Adrenal gland (tissue), 12 donors: ENCODE measurements around the gene TET1. TPM values are rescaled to one million over a fixed set of nuclear protein-coding genes. Genes with fewer than 3 reads are reported as not detected.

Source experiments
- DNase-seq, 7 donors: peaks; one replicate each; pipeline ENCODE4 v3.0.0-alpha.2; 2019 to 2020
- H3K27ac ChIP-seq, 5 donors: fragments of 200-600 bp; sonication (generic) in 4 of 5; 1 replicate in 3 of 5; 2 replicates in 2 of 5; pipeline versions ENCODE4 v1.5.1 to v1.8.0; 2016 to 2020; ENCODE audit warnings: mild to moderate bottlenecking in 1 of 5
- H3K27me3 ChIP-seq: fragments of 200-600 bp; 2 replicates; pipeline ENCODE4 v1.8.0; 2021
- H3K36me3 ChIP-seq, 2 donors: fragments of 200-600 bp; replicated peaks in 1 of 2; 1 replicate in 1 of 2; 2 replicates in 1 of 2; pipeline versions ENCODE4 v1.5.1 to v1.8.0; 2018 to 2022
- H3K4me1 ChIP-seq, 2 donors: fragments of 200-600 bp; replicated peaks in 1 of 2; 1 replicate in 1 of 2; 2 replicates in 1 of 2; pipeline versions ENCODE4 v1.5.1 to v1.8.0; 2018 to 2021
- H3K4me3 ChIP-seq, 4 donors: fragments of 200-600 bp; sonication (generic) in 3 of 4; one replicate each; pipeline ENCODE4 v1.5.1; 2016 to 2018
- H3K9me3 ChIP-seq, 3 donors: fragments of 200-600 bp; sonication (generic) in 1 of 3; replicated peaks in 1 of 3; 1 replicate in 2 of 3; 2 replicates in 1 of 3; pipeline versions ENCODE4 v1.5.1 to v1.8.0; 2016 to 2021
- CTCF ChIP-seq, 6 experiments: fragments of 450-650 bp in 4 of 6; fragments of 200-600 bp in 2 of 6; sonication (generic) in 1 of 6; IDR thresholded peaks; 1 replicate in 5 of 6; 2 replicates in 1 of 6; pipeline versions ENCODE4 v1.5.1 to v1.8.0; 2016 to 2021; ENCODE audit warnings: antibody characterized with exemption in 6 of 6, mild to moderate bottlenecking in 2 of 6, moderate library complexity in 1 of 6
- POLR2A ChIP-seq, 2 donors: fragments of 450-650 bp; IDR thresholded peaks; one replicate each; pipeline ENCODE4 v1.6.1; 2017; ENCODE audit warnings: antibody characterized with exemption in 2 of 2, mild to moderate bottlenecking in 2 of 2, moderate library complexity in 1 of 2
- WGBS, 4 donors: extraction: QIAGEN DNeasy Blood & Tissue Kit in 2 of 4; methylation state at CpG; one replicate each; pipeline versions ENCODE4 v1.1.5 to v1.1.7; 2013 to 2017; 5-methylcytosine and 5-hydroxymethylcytosine counted together
- intact Hi-C, 2 donors: fragments of 100-400 bp; cut with DNase I; formaldehyde crosslinking; loops; one replicate each; pipeline versions ENCODE4 v1.14.1 to v1.15.0; 2022 to 2023
- polyA plus RNA-seq, 3 donors: library from polyadenylated mRNA; stranded (reverse); fragments of 200-250 nt in 2 of 3; fragments of 350-450 nt in 1 of 3; fragmentation: Illumina TruSeq in 1 of 3; extraction: RNeasy Lipid Tissue Mini Kit (QIAGEN cat#74804) in 1 of 3; gene quantifications; one replicate each; pipeline ENCODE4 v1.2.3, GENCODE V29; 2013 to 2014
- total RNA-seq, 9 donors: library from RNA; depleted of rRNA in 4 of 9; stranded (reverse); fragments of >200 nt in 4 of 9; fragments of 120-200 nt in 1 of 9; fragmentation: NEBNext Ultra II Directional in 1 of 9; extraction: Animal tissue kit (Norgen Biotek cat#: 25700) in 1 of 9; gene quantifications; one replicate each; pipeline versions ENCODE4 v1.1.0 to v1.2.4, GENCODE V29; 2013 to 2023
- donor health status: healthy with polysubstance abuse.
- donor health status: Bipolar disorder and iron deficiency.
- donor health status: DM: yes; HTN: yes; CAD: no.
- donor health status: DM: no; HTN: no; CAD: no.
- donor health status: DM: no; HTN: no; CAD: no.
- donor health status: DM: yes; HTN: yes; CAD: no.

Gene TET1
- total and polyA plus RNA-seq, 12 donors, result 0.07 to 10.0 (median 1.4) TPM

GRCh38 chr10:68601501-68602265 is 41.5 kb downstream of the TET1 start:
- no peaks in the 10 kb centered on the region for H3K27me3 ChIP-seq
- H3K36me3 ChIP-seq, result no peaks in the 10 kb centered on the region
- H3K9me3 ChIP-seq, result no peaks in the 10 kb centered on the region
- H3K27ac ChIP-seq, result no peak overlapping the region
- WGBS, 4 donors, result 46 to 54% (median 49%) methylated on average over 2 of the region's 2 CpGs
- TF ChIP-seq POLR2A (IDR thresholded peaks at IDR 0.05) (no peak), CTCF (IDR thresholded peaks at IDR 0.05) (no peak)
- DNase-seq, result no peak
- intact Hi-C loops, result no loop called here
- H3K4me3 ChIP-seq, result no peak overlapping the region
- H3K4me1 ChIP-seq, result peaks cover 20 to 26% of the 10 kb centered on the region in 2 donors

GRCh38 chr10:68602434-68602833 is 42.3 kb downstream of the TET1 start:
- H3K27ac ChIP-seq, result no peak overlapping the region
- no peak overlapping the region for H3K4me3 ChIP-seq
- intact Hi-C loops, result no loop called here
- TF ChIP-seq POLR2A (IDR thresholded peaks at IDR 0.05) (no peak), CTCF (IDR thresholded peaks at IDR 0.05) (no peak)
- H3K27me3 ChIP-seq, result no peaks in the 10 kb centered on the region
- peaks cover 20 to 26% of the 10 kb centered on the region in 2 donors for H3K4me1 ChIP-seq
- H3K36me3 ChIP-seq, result no peaks in the 10 kb centered on the region
- no peak for DNase-seq
- WGBS, 4 donors, result 74 to 86% (median 82%) methylated on average over 2 of the region's 2 CpGs
- H3K9me3 ChIP-seq, result no peaks in the 10 kb centered on the region

GRCh38 chr10:68603766-68604165 is 43.6 kb downstream of the TET1 start:
- H3K27ac ChIP-seq, result no peak overlapping the region
- DNase-seq, result no peak
- TF ChIP-seq POLR2A (IDR thresholded peaks at IDR 0.05) (no peak), CTCF (IDR thresholded peaks at IDR 0.05) (no peak)
- H3K4me3 ChIP-seq, result no peak overlapping the region
- no peaks in the 10 kb centered on the region for H3K9me3 ChIP-seq
- H3K36me3 ChIP-seq, result no peaks in the 10 kb centered on the region
- peaks cover 20 to 26% of the 10 kb centered on the region in 2 donors for H3K4me1 ChIP-seq
- no peaks in the 10 kb centered on the region for H3K27me3 ChIP-seq
- 95 to 100% (median 98%) methylated on average over 3 of the region's 3 CpGs for WGBS, 4 donors
- intact Hi-C loops, result no loop called here

- 94 to 100% (median 100%) methylated on average over 1 of the region's 1 CpG for WGBS, 4 donors
- TF ChIP-seq CTCF (IDR thresholded peaks at IDR 0.05), result no peak
- no peak for TF ChIP-seq POLR2A (IDR thresholded peaks at IDR 0.05)
These were observed 44.3 kb downstream of the TET1 start for GRCh38 chr10:68604441-68604840.

More at GRCh38 chr10:68604441-68604840, 44.3 kb downstream of the TET1 start:
- no peaks in the 10 kb centered on the region for H3K36me3 ChIP-seq
- no peaks in the 10 kb centered on the region for H3K27me3 ChIP-seq
- intact Hi-C loops, result no loop called here
- peaks cover 17 to 20% of the 10 kb centered on the region in 2 donors for H3K4me1 ChIP-seq
- H3K4me3 ChIP-seq, result no peak overlapping the region
- H3K27ac ChIP-seq, result no peak overlapping the region
- H3K9me3 ChIP-seq, result no peaks in the 10 kb centered on the region
- no peak for DNase-seq
